Vagina (tissue), 2 donors: ENCODE data around the gene CPNE7.

Source experiments
- CTCF ChIP-seq, 3 experiments: fragments of 450-650 bp in 2 of 3; fragments of 200-600 bp in 1 of 3; sonication (generic) in 1 of 3; IDR thresholded peaks; one replicate each; pipeline ENCODE4 v1.5.1; 2017 to 2019; ENCODE audit warnings: antibody characterized with exemption in 3 of 3, mild to moderate bottlenecking in 2 of 3, moderate library complexity in 2 of 3
- POLR2A ChIP-seq, 2 donors: fragments of 450-650 bp; IDR thresholded peaks; one replicate each; pipeline ENCODE4 v1.6.1; 2017; ENCODE audit warnings: antibody characterized with exemption in 2 of 2, mild to moderate bottlenecking in 2 of 2, moderate library complexity in 2 of 2
- POLR2AphosphoS5 ChIP-seq, 2 donors: sonication (generic); formaldehyde crosslinking; IDR thresholded peaks; one replicate each; pipeline ENCODE4 v1.9.0; 2017; ENCODE audit warnings: antibody characterized with exemption in 2 of 2, mild to moderate bottlenecking in 2 of 2, low read depth in 1 of 2; ENCODE audit not compliant: insufficient read depth in 1 of 2

DNA sequence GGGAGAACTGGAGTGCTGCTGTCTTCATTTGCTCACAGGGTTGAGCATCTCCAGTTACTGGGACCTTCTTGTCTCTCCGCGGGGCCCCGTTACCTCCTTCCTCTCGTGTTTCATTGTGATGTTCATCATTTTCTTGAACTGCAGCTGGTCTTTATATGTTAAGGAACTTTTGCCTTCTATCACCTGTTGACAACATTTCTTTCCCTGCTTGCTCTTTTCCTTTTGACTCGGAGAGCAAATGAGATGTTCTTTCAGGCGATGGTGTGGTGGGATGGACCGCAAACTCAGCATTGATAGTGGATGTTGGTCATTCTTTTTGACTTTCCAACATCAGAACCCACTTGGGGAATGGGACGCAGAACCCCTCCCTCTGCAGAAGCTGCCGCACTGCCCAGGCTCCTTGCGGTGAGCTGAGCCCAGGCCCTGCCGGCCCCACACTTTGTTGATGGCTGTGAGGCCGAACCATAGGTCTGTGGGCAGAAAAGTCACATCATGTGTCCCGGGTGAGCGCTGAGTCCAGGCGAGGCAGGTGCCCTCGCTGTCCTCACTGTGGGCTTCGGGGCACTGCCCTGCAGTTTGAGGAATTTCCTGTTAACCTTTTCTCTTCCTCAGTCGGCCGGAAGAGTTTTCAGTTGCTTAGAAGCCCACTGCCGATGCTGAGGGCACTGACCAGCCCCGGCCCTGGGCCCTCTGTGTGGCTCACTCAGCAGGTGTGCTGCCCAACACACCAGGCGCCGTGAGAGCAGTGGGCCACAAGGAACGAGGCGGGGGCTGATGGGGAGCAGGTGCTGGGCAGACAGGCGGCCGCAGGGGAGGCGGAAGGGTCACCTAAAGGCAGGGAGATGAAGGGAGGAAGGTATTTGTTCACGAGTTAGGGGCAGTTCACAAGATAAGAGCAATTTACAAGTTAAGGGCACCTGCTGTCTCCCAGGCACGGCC is 7.6 kb upstream of the CPNE7 start:
- TF ChIP-seq POLR2A (IDR thresholded peaks at IDR 0.05): no peak
- TF ChIP-seq CTCF (IDR thresholded peaks at IDR 0.05): no peak
- TF ChIP-seq POLR2AphosphoS5 (IDR thresholded peaks at IDR 0.05; ENCODE audit: insufficient read depth in 1 of 2, low read depth in 1 of 2): no peak
